ENCODE data around the gene SGPL1. TPM values are rescaled to one million over a fixed set of nuclear protein-coding genes. Genes with fewer than 3 reads are reported as not detected.
"Not testable (repeated sequence)": the region's sequence is repeated elsewhere in the genome, so short reads cannot be mapped to it uniquely, and the experiment has no call there.

Gene SGPL1
- polyA plus RNA-seq, 1 donor from 2014 or later, result 33.4 TPM

DNA sequence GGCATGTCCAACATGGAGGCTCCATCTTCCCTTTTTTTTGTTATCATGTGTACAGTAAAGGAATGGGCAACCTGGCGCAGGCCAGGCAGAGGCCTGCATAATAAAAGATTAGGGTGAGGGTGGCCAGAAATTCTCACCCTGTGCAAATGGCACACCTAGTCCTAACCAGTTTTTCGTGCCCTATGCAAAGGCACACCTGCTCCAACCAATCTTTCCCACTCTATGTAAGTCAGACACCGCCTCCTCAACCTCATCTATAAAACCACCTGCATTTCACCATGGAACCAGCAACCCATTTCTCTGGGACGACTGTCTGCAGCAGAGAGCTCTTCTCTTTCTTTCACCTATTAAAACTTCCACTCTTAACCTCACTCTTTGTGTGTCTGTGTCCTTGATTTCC lies 46.6 kb upstream of the SGPL1 start:
- Histone ChIP-seq H3K27ac (ENCODE audit: low read length) (no peak overlapping the region), H3K27me3 (ENCODE audit: insufficient read depth, low read depth, low read length) (no peaks in the 10 kb centered on the region), H3K4me2 (ENCODE audit: low read length) (no peak overlapping the region), H3F3A (ENCODE audit: insufficient read depth, low read length, poor library complexity, severe bottlenecking) (no peaks in the 10 kb centered on the region), H3K79me2 (replicated peaks; ENCODE audit: insufficient read depth, low read length) (no peaks in the 10 kb centered on the region), H3K9me3 (ENCODE audit: low read length) (no peaks in the 10 kb centered on the region), H3K9me2 (ENCODE audit: insufficient read depth, low read length) (no peaks in the 10 kb centered on the region), H3K4me3 (ENCODE audit: low read length) (no peak overlapping the region), H4K20me1 (ENCODE audit: insufficient read depth) (no peaks in the 10 kb centered on the region), H2AFZ (ENCODE audit: low read depth, low read length) (no peak overlapping the region), H3K36me3 (ENCODE audit: insufficient read depth, low read length) (no peaks in the 10 kb centered on the region), H3K9ac (ENCODE audit: low read length) (no peak overlapping the region)
- TF ChIP-seq, protein P1, sequence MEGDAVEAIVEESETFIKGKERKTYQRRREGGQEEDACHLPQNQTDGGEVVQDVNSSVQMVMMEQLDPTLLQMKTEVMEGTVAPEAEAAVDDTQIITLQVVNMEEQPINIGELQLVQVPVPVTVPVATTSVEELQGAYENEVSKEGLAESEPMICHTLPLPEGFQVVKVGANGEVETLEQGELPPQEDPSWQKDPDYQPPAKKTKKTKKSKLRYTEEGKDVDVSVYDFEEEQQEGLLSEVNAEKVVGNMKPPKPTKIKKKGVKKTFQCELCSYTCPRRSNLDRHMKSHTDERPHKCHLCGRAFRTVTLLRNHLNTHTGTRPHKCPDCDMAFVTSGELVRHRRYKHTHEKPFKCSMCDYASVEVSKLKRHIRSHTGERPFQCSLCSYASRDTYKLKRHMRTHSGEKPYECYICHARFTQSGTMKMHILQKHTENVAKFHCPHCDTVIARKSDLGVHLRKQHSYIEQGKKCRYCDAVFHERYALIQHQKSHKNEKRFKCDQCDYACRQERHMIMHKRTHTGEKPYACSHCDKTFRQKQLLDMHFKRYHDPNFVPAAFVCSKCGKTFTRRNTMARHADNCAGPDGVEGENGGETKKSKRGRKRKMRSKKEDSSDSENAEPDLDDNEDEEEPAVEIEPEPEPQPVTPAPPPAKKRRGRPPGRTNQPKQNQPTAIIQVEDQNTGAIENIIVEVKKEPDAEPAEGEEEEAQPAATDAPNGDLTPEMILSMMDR (IDR thresholded peaks at IDR 0.05; ENCODE audit: poor library complexity, severe bottlenecking), result no peak
- TF ChIP-seq EZH2 (IDR thresholded peaks at IDR 0.05; ENCODE audit: borderline replicate concordance, insufficient read depth, low read length, poor library complexity, severe bottlenecking), result no peak
- TF ChIP-seq POLR2AphosphoS5 (IDR thresholded peaks at IDR 0.05), result no peak
- no peak for TF ChIP-seq TAF1 (IDR thresholded peaks at IDR 0.05; ENCODE audit: low read depth)
- no peak for TF ChIP-seq SMC3 (conservative IDR thresholded peaks at IDR 0.05; ENCODE audit: poor library complexity)
- no peak for TF ChIP-seq MXI1 (conservative IDR thresholded peaks at IDR 0.05; ENCODE audit: poor library complexity, severe bottlenecking)
- no peak for TF ChIP-seq EP300 (conservative IDR thresholded peaks at IDR 0.05; ENCODE audit: poor library complexity, severe bottlenecking)
- no peak for TF ChIP-seq RAD21 (conservative IDR thresholded peaks at IDR 0.05)
- TF ChIP-seq, protein P2, sequence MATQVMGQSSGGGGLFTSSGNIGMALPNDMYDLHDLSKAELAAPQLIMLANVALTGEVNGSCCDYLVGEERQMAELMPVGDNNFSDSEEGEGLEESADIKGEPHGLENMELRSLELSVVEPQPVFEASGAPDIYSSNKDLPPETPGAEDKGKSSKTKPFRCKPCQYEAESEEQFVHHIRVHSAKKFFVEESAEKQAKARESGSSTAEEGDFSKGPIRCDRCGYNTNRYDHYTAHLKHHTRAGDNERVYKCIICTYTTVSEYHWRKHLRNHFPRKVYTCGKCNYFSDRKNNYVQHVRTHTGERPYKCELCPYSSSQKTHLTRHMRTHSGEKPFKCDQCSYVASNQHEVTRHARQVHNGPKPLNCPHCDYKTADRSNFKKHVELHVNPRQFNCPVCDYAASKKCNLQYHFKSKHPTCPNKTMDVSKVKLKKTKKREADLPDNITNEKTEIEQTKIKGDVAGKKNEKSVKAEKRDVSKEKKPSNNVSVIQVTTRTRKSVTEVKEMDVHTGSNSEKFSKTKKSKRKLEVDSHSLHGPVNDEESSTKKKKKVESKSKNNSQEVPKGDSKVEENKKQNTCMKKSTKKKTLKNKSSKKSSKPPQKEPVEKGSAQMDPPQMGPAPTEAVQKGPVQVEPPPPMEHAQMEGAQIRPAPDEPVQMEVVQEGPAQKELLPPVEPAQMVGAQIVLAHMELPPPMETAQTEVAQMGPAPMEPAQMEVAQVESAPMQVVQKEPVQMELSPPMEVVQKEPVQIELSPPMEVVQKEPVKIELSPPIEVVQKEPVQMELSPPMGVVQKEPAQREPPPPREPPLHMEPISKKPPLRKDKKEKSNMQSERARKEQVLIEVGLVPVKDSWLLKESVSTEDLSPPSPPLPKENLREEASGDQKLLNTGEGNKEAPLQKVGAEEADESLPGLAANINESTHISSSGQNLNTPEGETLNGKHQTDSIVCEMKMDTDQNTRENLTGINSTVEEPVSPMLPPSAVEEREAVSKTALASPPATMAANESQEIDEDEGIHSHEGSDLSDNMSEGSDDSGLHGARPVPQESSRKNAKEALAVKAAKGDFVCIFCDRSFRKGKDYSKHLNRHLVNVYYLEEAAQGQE (IDR thresholded peaks at IDR 0.05; ENCODE audit: borderline replicate concordance), result no peak

DNA sequence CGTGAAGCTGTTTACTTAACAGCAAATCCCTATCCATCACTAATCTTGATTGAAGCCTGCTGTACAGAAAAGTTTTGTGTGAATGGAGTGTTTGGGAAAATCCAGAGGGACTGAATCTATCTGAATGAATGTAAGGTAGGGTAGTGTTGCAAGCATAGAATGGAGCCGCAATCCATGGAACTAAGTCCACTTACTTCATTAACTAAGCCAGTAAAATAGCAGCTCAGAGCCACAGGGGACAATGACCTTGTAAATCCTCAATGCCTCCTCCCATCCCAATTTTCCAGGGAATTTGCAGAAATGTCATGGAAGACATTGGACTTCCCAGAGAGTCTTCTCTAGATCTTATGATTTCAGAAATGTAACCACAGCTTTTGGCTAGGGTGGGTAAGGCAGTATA lies 45.7 kb upstream of the SGPL1 start:
- H3K27me3 ChIP-seq (ENCODE audit: insufficient read depth, low read depth, low read length), result no peaks in the 10 kb centered on the region
- H3K4me3 ChIP-seq (ENCODE audit: low read length), result no peak overlapping the region
- no peak for TF ChIP-seq TAF1 (IDR thresholded peaks at IDR 0.05; ENCODE audit: low read depth)
- no peak for TF ChIP-seq EP300 (conservative IDR thresholded peaks at IDR 0.05; ENCODE audit: poor library complexity, severe bottlenecking)
- TF ChIP-seq, protein P1 (IDR thresholded peaks at IDR 0.05; ENCODE audit: poor library complexity, severe bottlenecking), result no peak
- no peak for TF ChIP-seq RAD21 (conservative IDR thresholded peaks at IDR 0.05)
- TF ChIP-seq, protein P2 (IDR thresholded peaks at IDR 0.05; ENCODE audit: borderline replicate concordance), result no peak
- TF ChIP-seq EZH2 (IDR thresholded peaks at IDR 0.05; ENCODE audit: borderline replicate concordance, insufficient read depth, low read length, poor library complexity, severe bottlenecking), result no peak
- no peak for TF ChIP-seq POLR2AphosphoS5 (IDR thresholded peaks at IDR 0.05)
- TF ChIP-seq SMC3 (conservative IDR thresholded peaks at IDR 0.05; ENCODE audit: poor library complexity), result no peak
- TF ChIP-seq MXI1 (conservative IDR thresholded peaks at IDR 0.05; ENCODE audit: poor library complexity, severe bottlenecking), result no peak
- no peak overlapping the region for H2AFZ ChIP-seq (ENCODE audit: low read depth, low read length)
- H3F3A ChIP-seq (ENCODE audit: insufficient read depth, low read length, poor library complexity, severe bottlenecking), result no peaks in the 10 kb centered on the region
- no peak overlapping the region for H3K27ac ChIP-seq (ENCODE audit: low read length)
- no peaks in the 10 kb centered on the region for H3K9me2 ChIP-seq (ENCODE audit: insufficient read depth, low read length)
- no peaks in the 10 kb centered on the region for H3K9me3 ChIP-seq (ENCODE audit: low read length)
- no peaks in the 10 kb centered on the region for H4K20me1 ChIP-seq (ENCODE audit: insufficient read depth)
- no peaks in the 10 kb centered on the region for H3K36me3 ChIP-seq (ENCODE audit: insufficient read depth, low read length)
- no peaks in the 10 kb centered on the region for H3K79me2 ChIP-seq (replicated peaks; ENCODE audit: insufficient read depth, low read length)
- H3K4me2 ChIP-seq (ENCODE audit: low read length), result no peak overlapping the region
- H3K9ac ChIP-seq (ENCODE audit: low read length), result no peak overlapping the region

DNA sequence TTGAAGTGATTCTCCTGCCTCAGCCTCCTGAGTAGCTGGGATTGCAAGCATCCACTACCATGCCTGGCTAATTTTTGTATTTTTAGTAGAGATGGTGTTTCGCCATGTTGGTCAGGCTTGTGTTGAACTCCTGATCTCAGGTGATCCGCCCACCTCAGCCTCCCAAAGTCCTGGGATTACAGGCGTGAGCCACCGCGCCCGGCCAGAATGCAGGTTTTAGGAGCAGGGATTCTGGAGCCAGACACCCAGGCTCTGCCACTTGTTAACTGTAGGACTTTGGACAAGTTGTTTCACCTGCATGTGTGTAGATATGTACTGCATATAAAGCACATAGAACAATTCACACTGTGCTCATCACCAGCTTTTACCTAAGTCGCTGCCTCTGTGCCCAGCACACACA lies 45.2 kb upstream of the SGPL1 start:
- H3K27ac ChIP-seq (ENCODE audit: low read length); H3K9me3 ChIP-seq (ENCODE audit: low read length); H2AFZ ChIP-seq (ENCODE audit: low read depth, low read length); H3F3A ChIP-seq (ENCODE audit: insufficient read depth, low read length, poor library complexity, severe bottlenecking); H3K9ac ChIP-seq (ENCODE audit: low read length); H3K4me2 ChIP-seq (ENCODE audit: low read length); H4K20me1 ChIP-seq (ENCODE audit: insufficient read depth); H3K79me2 ChIP-seq (replicated peaks; ENCODE audit: insufficient read depth, low read length); H3K9me2 ChIP-seq (ENCODE audit: insufficient read depth, low read length); H3K4me3 ChIP-seq (ENCODE audit: low read length); H3K27me3 ChIP-seq (ENCODE audit: insufficient read depth, low read depth, low read length); H3K36me3 ChIP-seq (ENCODE audit: insufficient read depth, low read length): not testable (repeated sequence)

All from neural cell (in vitro differentiated cells).